Measurements from ENCODE around the gene SLC29A1. TPM values are rescaled to one million over a fixed set of nuclear protein-coding genes. Genes with fewer than 3 reads are reported as not detected.

Gene SLC29A1
- total and polyA plus RNA-seq, 4 donors = 19.1 to 42.7 (median 26.4) TPM

DNA sequence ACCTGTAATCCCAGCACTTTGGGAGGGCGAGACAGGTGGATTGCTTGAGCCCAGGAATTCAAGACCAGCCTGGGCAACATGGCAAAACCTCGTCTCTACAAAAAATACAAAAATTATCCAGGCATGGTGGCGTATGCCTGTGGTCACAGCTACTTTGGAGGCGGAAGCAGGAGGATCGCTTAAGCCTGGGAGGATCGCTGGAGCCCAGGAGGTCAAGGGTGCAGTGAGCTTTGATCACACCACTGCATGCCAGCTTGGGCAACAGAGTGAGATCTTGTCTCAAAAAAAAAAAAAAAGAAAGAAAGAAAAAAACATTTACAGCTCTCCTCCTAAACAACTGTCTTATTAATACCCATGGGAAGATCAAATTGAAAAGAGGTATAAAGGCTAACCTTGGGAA lies 15.4 kb upstream of the SLC29A1 start:
- Histone ChIP-seq H3K4me3 (no peak overlapping the region), H3K27me3 (ENCODE audit: control insufficient read depth in 3 of 3, insufficient read depth in 3 of 3, low read length in 2 of 3) (no peaks in the 10 kb centered on the region), H3K36me3 (ENCODE audit: control insufficient read depth in 4 of 4, insufficient read depth in 4 of 4, low read length in 4 of 4) (no peaks in the 10 kb centered on the region), H3K9ac (ENCODE audit: insufficient read depth in 1 of 2, low read length in 2 of 2) (no peak overlapping the region), H3K27ac (ENCODE audit: low read depth in 1 of 2, low read length in 1 of 2) (no peak overlapping the region), H3K9me3 (ENCODE audit: control insufficient read depth in 4 of 4, insufficient read depth in 3 of 4, low read length in 3 of 4) (no peaks in the 10 kb centered on the region), H3K4me1 (ENCODE audit: control insufficient read depth in 5 of 5, insufficient read depth in 5 of 5, low read length in 5 of 5) (no peaks in the 10 kb centered on the region)
- 94% methylated on average over 6 of the region's 6 CpGs for WGBS, 2 donors
- no peak for DNase-seq
- ATAC-seq (ENCODE audit: insufficient read depth, low FRiP score) = no peak
- TF ChIP-seq, protein P1, sequence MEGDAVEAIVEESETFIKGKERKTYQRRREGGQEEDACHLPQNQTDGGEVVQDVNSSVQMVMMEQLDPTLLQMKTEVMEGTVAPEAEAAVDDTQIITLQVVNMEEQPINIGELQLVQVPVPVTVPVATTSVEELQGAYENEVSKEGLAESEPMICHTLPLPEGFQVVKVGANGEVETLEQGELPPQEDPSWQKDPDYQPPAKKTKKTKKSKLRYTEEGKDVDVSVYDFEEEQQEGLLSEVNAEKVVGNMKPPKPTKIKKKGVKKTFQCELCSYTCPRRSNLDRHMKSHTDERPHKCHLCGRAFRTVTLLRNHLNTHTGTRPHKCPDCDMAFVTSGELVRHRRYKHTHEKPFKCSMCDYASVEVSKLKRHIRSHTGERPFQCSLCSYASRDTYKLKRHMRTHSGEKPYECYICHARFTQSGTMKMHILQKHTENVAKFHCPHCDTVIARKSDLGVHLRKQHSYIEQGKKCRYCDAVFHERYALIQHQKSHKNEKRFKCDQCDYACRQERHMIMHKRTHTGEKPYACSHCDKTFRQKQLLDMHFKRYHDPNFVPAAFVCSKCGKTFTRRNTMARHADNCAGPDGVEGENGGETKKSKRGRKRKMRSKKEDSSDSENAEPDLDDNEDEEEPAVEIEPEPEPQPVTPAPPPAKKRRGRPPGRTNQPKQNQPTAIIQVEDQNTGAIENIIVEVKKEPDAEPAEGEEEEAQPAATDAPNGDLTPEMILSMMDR (IDR thresholded peaks at IDR 0.05; ENCODE audit: control extremely low read depth, extremely low read depth) = no peak

DNA sequence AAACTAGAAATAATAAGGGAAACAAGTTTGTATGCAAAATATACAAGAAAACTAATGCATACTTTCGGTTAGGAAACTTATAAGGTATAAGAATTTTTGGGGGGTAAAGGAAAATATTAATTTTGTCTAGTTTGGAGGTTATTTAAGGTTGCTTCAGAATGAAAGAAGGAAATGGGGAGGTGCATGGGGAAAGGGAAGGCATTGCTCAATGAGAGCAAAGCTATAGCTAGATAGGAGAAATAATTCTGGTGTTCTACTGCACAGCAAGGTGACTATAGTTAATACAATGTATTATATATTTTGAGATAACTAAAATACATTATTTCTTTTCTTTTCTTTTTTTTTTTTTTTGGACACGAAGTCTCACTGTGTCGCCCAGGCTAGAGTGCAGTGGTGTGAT lies 12.1 kb upstream of the SLC29A1 start:
- Histone ChIP-seq H3K9me3 (ENCODE audit: control insufficient read depth in 4 of 4, insufficient read depth in 3 of 4, low read length in 3 of 4) (no peaks in the 10 kb centered on the region), H3K9ac (ENCODE audit: insufficient read depth in 1 of 2, low read length in 2 of 2) (no peak overlapping the region), H3K36me3 (ENCODE audit: control insufficient read depth in 4 of 4, insufficient read depth in 4 of 4, low read length in 4 of 4) (no peaks in the 10 kb centered on the region), H3K4me3 (no peak overlapping the region), H3K4me1 (ENCODE audit: control insufficient read depth in 5 of 5, insufficient read depth in 5 of 5, low read length in 5 of 5) (peaks cover 0 to 5% (median 0%) of the 10 kb centered on the region in 5 donors), H3K27ac (ENCODE audit: low read depth in 1 of 2, low read length in 1 of 2) (no peak overlapping the region), H3K27me3 (ENCODE audit: control insufficient read depth in 3 of 3, insufficient read depth in 3 of 3, low read length in 2 of 3) (no peaks in the 10 kb centered on the region)
- DNase-seq (no peak), ATAC-seq (ENCODE audit: insufficient read depth, low FRiP score) (no peak)
- TF ChIP-seq, protein P1 (IDR thresholded peaks at IDR 0.05; ENCODE audit: control extremely low read depth, extremely low read depth) = no peak
- 63 to 80% methylated on average over 3 of the region's 3 CpGs for WGBS, 2 donors

DNA sequence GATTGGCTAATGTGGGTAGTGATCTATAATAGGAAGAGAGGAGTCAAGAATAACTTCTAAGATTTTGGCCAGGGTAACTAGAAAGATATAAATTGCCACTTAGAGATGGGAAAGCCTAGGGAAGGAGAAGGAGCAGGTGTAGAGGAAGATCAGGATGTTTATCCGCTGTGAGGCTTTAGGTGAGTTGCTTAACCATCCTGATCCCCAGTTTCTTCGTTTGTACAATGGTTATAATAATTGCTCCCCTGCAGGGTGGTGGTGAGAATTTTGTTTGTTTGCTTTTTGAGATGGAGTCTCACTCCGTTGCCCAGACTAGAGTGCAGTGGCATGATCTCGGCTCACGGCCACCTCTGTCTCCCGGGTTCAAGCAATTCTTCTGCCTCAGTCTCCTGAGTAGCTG lies 9.1 kb upstream of the SLC29A1 start:
- H3K4me3 ChIP-seq = no peak overlapping the region
- no peaks in the 10 kb centered on the region for H3K27me3 ChIP-seq (ENCODE audit: control insufficient read depth in 3 of 3, insufficient read depth in 3 of 3, low read length in 2 of 3)
- H3K36me3 ChIP-seq (ENCODE audit: control insufficient read depth in 4 of 4, insufficient read depth in 4 of 4, low read length in 4 of 4) = no peaks in the 10 kb centered on the region
- H3K9me3 ChIP-seq (ENCODE audit: control insufficient read depth in 4 of 4, insufficient read depth in 3 of 4, low read length in 3 of 4) = no peaks in the 10 kb centered on the region
- TF ChIP-seq, protein P1 (IDR thresholded peaks at IDR 0.05; ENCODE audit: control extremely low read depth, extremely low read depth) = no peak
- no peak for ATAC-seq (ENCODE audit: insufficient read depth, low FRiP score)
- H3K4me1 ChIP-seq (ENCODE audit: control insufficient read depth in 5 of 5, insufficient read depth in 5 of 5, low read length in 5 of 5) = peaks cover 5 to 30% (median 22%) of the 10 kb centered on the region in 5 donors
- no peak for DNase-seq
- no peak overlapping the region for H3K27ac ChIP-seq (ENCODE audit: low read depth in 1 of 2, low read length in 1 of 2)
- no peak overlapping the region for H3K9ac ChIP-seq (ENCODE audit: insufficient read depth in 1 of 2, low read length in 2 of 2)
- WGBS, 2 donors = 90 to 95% methylated on average over 6 of the region's 6 CpGs

DNA sequence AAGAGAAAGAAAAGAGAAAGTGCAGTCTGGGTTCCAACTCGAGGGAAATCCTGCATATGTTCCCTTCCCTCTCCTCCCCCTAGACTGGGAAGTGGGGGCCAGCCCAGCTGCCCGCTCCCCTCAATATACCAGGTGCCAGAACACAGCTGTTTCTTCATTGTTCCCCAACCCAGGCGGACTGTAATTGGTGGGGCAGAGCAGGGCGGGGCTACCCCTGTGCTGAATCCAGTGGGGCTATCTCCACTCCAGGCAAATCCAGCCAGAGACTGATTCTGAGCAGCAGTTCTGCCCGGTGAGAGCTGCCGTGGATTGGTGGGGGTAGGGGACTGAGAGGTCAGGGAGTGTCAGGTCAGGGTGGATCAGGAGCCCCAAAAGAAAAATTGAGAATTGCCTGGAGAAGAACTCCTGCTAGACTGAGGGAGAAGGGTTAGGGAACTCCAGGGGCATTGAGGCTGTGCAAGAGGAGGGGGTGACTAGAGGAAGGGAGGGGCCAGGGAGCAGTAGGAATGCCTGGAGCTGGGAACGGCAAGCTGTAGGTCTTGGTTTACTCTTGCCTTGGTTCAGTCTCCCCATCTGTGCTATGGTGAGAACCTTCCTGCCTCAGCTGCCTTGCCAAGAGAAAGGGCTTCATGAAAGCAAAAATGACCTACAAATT lies 6.6 kb upstream of the SLC29A1 start, which contains the start of gene MYMX:
MYMX (plus strand) TSS at position 250 of the 655 bp plus-strand sequence. CDS start 546 bp downstream, outside the sequence.
- Histone ChIP-seq H3K9ac (ENCODE audit: insufficient read depth in 1 of 2, low read length in 2 of 2) (peak within 1 kb of the TSS in 1 of 2 donors; percentile 11), H3K9me3 (ENCODE audit: control insufficient read depth in 4 of 4, insufficient read depth in 3 of 4, low read length in 3 of 4) (no peaks in the 10 kb centered on the region), H3K4me1 (ENCODE audit: control insufficient read depth in 5 of 5, insufficient read depth in 5 of 5, low read length in 5 of 5) (peaks cover 8 to 46% (median 22%) of the 10 kb centered on the region in 5 donors), H3K27ac (ENCODE audit: low read depth in 1 of 2, low read length in 1 of 2) (peak within 1 kb of the TSS; percentile 59 to 77), H3K27me3 (ENCODE audit: control insufficient read depth in 3 of 3, insufficient read depth in 3 of 3, low read length in 2 of 3) (no peaks in the 10 kb centered on the region), H3K4me3 (no peak within 1 kb of the TSS), H3K36me3 (ENCODE audit: control insufficient read depth in 4 of 4, insufficient read depth in 4 of 4, low read length in 4 of 4) (no peaks in the 10 kb centered on the region)
- ATAC-seq (ENCODE audit: insufficient read depth, low FRiP score) (no peak), DNase-seq (peak in 2 of 3 donors; percentile 56 to 72)
- TF ChIP-seq, protein P1 (IDR thresholded peaks at IDR 0.05; ENCODE audit: control extremely low read depth, extremely low read depth) = no peak
- 35 to 48% methylated on average over 7 of the region's 7 CpGs for WGBS, 2 donors

Data from lung (tissue), 12 donors.